ENCODE measurements around the gene DGKQ. TPM values are rescaled to one million over a fixed set of nuclear protein-coding genes. Genes with fewer than 3 reads are reported as not detected.

Gene DGKQ
- total and polyA plus RNA-seq, 2 of the 13 experiments (the other 11 are each of a cell fraction or from before 2014, with no cell fraction given) = 4.5 to 7.2 TPM

DNA sequence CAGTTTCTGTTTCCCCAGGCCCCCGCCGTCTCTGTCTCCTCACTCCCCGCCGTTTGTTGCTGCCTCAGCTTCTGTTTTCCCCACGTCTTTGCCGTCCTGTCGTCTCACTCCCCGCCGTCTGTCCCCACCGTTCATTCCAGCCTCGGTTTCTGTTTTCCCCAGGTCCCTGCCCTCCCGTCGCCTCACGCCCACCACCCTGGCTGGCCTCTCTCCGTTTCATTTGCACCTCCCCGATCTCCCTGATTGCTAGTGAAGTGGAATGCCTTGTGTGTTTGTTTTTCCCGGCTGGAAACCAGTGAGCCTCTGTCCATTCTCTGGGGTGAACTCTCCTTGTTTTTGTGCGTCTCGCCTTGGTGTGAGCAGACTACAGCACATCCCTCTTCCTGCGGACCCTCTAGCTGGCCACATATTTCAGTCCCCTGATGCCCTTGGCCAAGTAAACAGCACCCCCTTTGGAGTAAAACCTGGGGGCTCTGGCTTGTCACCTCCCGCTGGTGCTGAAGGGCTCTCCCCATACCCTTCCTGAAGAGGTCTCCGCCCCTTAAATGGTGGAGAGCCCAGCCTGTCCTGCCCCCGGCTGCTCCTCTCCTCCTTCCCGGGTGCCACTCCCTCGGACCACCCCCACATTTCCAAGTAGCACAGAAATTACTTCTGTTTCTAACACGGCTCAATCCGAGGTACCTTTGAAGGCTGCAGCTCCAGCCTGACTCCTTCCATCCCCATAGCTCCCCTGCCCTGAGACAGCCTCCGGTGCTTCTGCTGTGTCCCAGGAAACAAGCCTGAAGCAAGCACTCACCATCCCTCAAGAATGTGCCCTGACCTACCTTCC, 27.9 kb downstream of the DGKQ start:
- POLR2A ChIA-PET = interaction anchor here (1.2 kb wide), 1 partner anchor 13 kb away, joined by 3 read pairs; the partner anchor contains the start of genes GAK and TMEM175
- intact Hi-C loops (cut with micrococcal nuclease; ENCODE audit: unreplicated experiment) = no loop called here
- peak; percentile 60 for FAIRE-seq
- no peak for TF ChIP-seq YY1 (IDR thresholded peaks at IDR 0.05; ENCODE audit: insufficient read depth, insufficient replicate concordance, low read depth, low read length)
- TF ChIP-seq, protein P1, sequence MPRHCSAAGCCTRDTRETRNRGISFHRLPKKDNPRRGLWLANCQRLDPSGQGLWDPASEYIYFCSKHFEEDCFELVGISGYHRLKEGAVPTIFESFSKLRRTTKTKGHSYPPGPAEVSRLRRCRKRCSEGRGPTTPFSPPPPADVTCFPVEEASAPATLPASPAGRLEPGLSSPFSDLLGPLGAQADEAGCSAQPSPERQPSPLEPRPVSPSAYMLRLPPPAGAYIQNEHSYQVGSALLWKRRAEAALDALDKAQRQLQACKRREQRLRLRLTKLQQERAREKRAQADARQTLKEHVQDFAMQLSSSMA (CRISPR knock-in tag; IDR thresholded peaks at IDR 0.05) = no peak
- TF ChIP-seq XRCC5 (optimal IDR thresholded peaks at IDR 0.05; ENCODE audit: low read length) = no peak
- no peak for TF ChIP-seq ZNF552 (CRISPR knock-in tag; IDR thresholded peaks at IDR 0.05; ENCODE audit: borderline replicate concordance)
- TF ChIP-seq ZNF33B (CRISPR knock-in tag; IDR thresholded peaks at IDR 0.05) = no peak
- TF ChIP-seq ZNF614 (CRISPR knock-in tag; IDR thresholded peaks at IDR 0.05; ENCODE audit: borderline replicate concordance) = no peak
- TF ChIP-seq TEAD3 (CRISPR knock-in tag; optimal IDR thresholded peaks at IDR 0.05; ENCODE audit: borderline replicate concordance) = no peak
- no peak for TF ChIP-seq SP5 (CRISPR knock-in tag; IDR thresholded peaks at IDR 0.05; ENCODE audit: borderline replicate concordance, low read depth)
- TF ChIP-seq, protein P2, sequence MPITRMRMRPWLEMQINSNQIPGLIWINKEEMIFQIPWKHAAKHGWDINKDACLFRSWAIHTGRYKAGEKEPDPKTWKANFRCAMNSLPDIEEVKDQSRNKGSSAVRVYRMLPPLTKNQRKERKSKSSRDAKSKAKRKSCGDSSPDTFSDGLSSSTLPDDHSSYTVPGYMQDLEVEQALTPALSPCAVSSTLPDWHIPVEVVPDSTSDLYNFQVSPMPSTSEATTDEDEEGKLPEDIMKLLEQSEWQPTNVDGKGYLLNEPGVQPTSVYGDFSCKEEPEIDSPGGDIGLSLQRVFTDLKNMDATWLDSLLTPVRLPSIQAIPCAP (CRISPR knock-in tag; IDR thresholded peaks at IDR 0.05; ENCODE audit: low read depth) = no peak
- TF ChIP-seq CCAR2 (optimal IDR thresholded peaks at IDR 0.05; ENCODE audit: low read depth, low read length) = no peak
- no peak for TF ChIP-seq ZNF180 (CRISPR knock-in tag; IDR thresholded peaks at IDR 0.05; ENCODE audit: borderline replicate concordance, low read depth)
- no peak for TF ChIP-seq ZNF264 (CRISPR knock-in tag; IDR thresholded peaks at IDR 0.05)
- TF ChIP-seq ZKSCAN5 (CRISPR knock-in tag; IDR thresholded peaks at IDR 0.05) = no peak
- no peak for TF ChIP-seq HOXA5 (CRISPR knock-in tag; IDR thresholded peaks at IDR 0.05)
- 0 out of 2 replicates have a peak, but pooled peaks have one; percentile 29 for TF ChIP-seq ZNF782 (CRISPR knock-in tag; IDR thresholded peaks at IDR 0.05; ENCODE audit: borderline replicate concordance)
- TF ChIP-seq CBFB (CRISPR knock-in tag; IDR thresholded peaks at IDR 0.05) = no peak
- no peak for TF ChIP-seq CREB1 (IDR thresholded peaks at IDR 0.05)
- no peak for TF ChIP-seq CREB1 (CRISPR knock-in tag; IDR thresholded peaks at IDR 0.05)
- TF ChIP-seq NFKB2 (CRISPR knock-in tag; IDR thresholded peaks at IDR 0.05; ENCODE audit: borderline replicate concordance) = no peak
- TF ChIP-seq ZNF543 (CRISPR knock-in tag; IDR thresholded peaks at IDR 0.05) = no peak
- TF ChIP-seq RBM39 (IDR thresholded peaks at IDR 0.05; ENCODE audit: low read depth, low read length, poor library complexity, severe bottlenecking) = no peak
- no peak for TF ChIP-seq AGO1 (IDR thresholded peaks at IDR 0.05; ENCODE audit: low read depth, low read length, poor library complexity, severe bottlenecking)

More for the DNA sequence above, 27.9 kb downstream of the DGKQ start:
- H3K4me1 ChIP-seq (ENCODE audit: insufficient read depth, low read length) = peaks cover 31% of the 10 kb centered on the region
- peak overlapping the region; percentile 42 to 68 (median 43) for H3K4me3 ChIP-seq (replicated peaks in 1 of 3; ENCODE audit: insufficient read depth in 1 of 3, low read depth in 2 of 3, low read length in 3 of 3)
- no peaks in the 10 kb centered on the region for H4K20me1 ChIP-seq (ENCODE audit: insufficient read depth, low read length)
- DNase-seq (ENCODE audit: low spot score) = peak; percentile 39
- no TSS peak for BruUV-seq (replicated peaks)
- no peak overlapping the region for H2AFZ ChIP-seq (ENCODE audit: low read length)
- no peak overlapping the region for H3K27ac ChIP-seq (ENCODE audit: extremely low read length, insufficient read depth, low read length)
- H3K27me3 ChIP-seq (ENCODE audit: control insufficient read depth in 1 of 2, insufficient read depth in 2 of 2, low read length in 2 of 2) = no peaks in the 10 kb centered on the region
- H3K9ac ChIP-seq (ENCODE audit: insufficient read depth, low read depth, low read length) = peak overlapping the region; percentile 9; the same call in 1 of the 2 replicates
- H3K9me3 ChIP-seq (ENCODE audit: low read length) = no peaks in the 10 kb centered on the region
- H3K4me2 ChIP-seq (ENCODE audit: low read depth, low read length) = peak overlapping the region; percentile 83
- peak; percentile 54 for ATAC-seq
- no peaks in the 10 kb centered on the region for H3K79me2 ChIP-seq (ENCODE audit: insufficient read depth, low read length)
- WGBS (ENCODE audit: low lambda C conversion rate) = 10% methylated on average over 28 of the region's 28 CpGs
- in situ Hi-C loops (cut with HindIII; ENCODE audit: extremely low pct_ligation_motif_present, low pct_unique_long_range_greater_than_20kb) = no loop called here
- no peaks in the 10 kb centered on the region for H3K36me3 ChIP-seq (replicated peaks in 1 of 2; ENCODE audit: control insufficient read depth in 1 of 2, insufficient read depth in 2 of 2, low read length in 2 of 2)
- CTCF ChIA-PET (ENCODE audit: low intra/inter-chr PET ratio, low total read pairs) = no interaction called here
